Cerebellar nuclear complex (tissue), 1 donor: ENCODE measurements around the gene C1QBP.
"Not testable (repeated sequence)": the region's sequence is repeated elsewhere in the genome, so short reads cannot be mapped to it uniquely, and the experiment has no call there.

ENCODE experiments used
- DNase-seq, 2 experiments: peaks; one replicate each; lab custom pipeline; 2025; lab: John Stamatoyannopoulos, UW

C1QBP gene

DNA sequence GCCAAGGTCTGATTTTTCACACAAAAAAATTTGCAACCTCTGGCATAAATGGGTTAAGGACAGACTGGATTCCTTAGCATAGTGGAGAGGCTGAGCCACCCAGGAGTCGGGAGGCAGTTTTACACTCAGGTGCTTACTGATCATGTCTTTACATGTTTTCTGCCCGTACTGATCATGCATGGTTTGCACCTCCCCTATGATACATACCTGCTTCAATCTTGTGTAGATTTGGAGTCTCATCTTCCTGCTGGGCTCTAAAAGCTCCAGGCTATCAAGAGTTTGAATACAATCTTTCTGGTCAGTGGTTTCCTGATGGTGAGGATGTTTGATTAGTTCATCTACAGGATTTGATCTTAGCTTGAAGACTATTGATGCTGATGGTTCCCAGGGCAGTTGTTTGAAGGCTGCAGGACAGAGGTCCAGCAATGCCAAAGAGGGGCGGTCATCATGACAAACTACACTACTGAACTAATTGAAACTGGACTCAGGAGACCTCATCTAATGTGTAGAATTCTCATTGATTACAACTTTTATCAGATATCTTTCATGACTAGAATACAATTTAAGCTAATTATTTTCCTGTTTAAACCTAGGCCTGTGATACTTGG is 6.9 kb downstream of the C1QBP start:
- no peak for DNase-seq

DNA sequence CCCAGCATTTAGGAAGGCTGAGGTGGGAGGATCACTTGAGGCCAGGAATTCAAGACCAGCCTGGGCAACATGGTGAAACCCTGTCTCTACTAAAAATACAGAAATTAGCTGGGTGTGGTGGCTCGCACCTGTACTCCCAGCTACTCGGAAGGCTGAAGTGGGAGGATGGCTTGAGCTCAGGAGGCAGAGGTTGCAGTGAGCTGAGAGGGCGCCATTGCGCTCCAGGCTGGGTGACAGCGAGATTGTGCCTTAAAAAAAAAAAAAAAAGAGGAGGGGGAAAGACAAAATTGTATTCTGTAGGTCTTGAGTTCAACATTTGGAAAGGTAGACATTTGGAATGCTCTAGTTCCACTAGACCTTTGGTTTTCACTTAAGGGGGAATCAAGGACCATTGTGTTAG is 7.7 kb downstream of the C1QBP start:
- not testable (repeated sequence) for DNase-seq

DNA sequence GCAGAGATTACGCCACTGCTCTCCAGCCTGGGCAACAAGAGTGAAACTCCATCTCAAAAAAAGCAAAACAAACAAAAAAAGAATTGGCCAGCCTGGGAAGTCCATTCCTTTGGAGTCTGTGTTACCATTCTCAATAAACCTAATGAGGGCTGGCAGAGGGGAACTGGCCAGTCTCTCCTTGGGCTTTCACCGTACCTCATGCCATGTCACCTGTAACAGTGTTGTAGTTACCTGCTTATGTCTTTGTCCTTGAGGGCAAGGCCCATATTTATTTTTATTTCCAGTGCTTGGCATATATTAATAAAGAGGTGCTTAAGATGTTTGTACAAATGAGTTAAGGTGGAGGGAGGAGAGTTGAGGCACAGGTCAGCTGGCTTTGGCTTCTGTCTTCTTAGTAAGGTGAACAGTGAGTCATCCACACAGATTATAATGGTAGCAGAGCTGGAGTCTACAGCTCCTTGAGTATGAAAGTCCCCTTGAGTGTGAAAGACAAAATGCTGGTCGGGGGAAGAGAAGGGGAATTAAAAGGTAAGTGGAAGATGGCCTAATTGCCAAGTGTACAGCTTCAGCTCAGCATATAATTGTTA is 8.4 kb downstream of the C1QBP start:
- DNase-seq = no peak

DNA sequence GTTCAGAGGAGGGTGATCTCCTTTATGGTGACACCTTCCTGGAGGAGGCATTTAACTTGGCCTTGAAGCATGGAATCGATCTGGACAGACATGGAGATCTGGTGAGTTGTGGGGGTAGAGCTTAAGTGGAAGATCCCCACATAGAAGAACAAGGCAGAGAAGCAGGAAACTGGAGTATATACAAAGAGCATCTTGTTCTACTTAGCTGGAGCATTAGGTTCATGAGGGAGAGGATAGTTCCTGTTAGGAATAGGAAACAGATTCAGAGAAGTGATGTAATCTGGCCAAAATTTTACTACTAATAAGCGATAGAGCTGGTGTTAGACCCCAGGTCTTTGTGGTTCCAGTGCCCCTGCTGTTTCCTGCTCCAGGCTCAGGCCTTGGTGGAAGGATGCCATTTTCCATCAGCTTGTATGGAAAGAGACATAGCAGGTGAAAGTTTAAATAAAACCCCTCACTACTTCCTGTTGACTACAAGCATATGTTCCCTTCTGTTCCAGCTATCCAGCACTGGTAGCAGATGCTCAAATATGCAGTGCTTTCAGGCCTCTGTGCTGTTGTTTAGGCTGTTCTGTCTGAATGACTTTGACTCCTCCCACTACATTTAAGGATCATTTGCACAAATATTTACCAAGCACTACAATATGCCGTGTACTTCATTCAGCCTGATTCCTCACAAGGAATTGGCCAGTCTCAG is 9.6 kb downstream of the C1QBP start:
- DNase-seq = no peak

DNA sequence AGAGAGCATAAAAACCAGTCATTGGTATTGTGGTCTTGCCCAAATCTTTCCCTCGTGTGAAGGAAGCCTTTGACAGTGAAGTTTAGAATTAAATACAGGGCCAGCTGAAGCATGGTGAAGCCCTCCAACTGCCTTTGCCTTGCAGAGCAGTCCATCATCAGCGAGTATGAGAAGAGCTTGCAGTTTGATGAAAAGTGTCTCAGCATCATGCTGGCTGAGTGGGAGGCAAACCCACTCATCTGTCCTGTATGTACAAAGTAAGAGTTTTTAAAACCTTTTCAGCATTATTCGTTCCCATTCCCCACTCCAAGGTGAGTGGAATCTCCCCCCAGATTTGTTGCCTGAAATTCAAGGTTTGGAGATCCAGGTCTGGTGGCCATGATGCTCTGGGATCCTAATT is 13.1 kb downstream of the C1QBP start:
- no peak for DNase-seq

DNA sequence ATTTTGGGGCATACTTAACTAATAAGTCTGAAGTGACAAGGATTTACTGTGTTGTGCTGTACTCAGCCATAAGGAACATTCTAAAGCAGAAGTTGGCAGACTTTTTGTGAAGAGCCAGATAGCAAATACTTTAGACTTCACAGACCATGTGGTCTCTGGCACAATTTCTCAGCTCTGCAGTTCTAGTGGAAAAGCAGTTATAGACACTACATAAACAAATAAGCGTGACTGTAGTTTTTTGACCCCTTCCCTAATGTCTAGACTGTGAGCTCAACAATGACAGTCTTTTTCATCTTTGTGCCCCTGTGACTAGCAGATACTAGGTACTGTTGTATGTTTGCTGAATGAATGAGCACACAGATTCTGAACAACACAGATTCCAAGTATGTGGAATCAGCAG is 14.0 kb downstream of the C1QBP start:
- no peak for DNase-seq

DNA sequence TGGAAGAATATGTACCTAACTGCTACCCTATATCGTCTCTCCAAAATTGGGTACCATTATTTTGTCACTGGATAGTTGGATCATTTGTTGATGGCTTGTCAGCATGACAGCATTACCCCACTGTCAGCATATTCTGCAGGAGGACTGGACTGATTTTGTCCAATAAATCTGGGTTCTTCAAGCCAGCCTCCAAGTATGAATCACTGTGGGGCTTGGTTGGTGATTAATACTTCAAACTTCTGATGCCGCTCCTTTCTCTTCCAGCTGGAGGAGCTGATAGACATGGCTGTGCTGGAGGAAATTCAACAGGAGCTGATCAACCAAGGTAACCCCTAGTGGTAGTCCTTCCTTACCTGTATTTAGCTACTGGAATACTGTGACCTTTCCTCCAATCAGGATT is 16.4 kb downstream of the C1QBP start:
- no peak for DNase-seq

DNA sequence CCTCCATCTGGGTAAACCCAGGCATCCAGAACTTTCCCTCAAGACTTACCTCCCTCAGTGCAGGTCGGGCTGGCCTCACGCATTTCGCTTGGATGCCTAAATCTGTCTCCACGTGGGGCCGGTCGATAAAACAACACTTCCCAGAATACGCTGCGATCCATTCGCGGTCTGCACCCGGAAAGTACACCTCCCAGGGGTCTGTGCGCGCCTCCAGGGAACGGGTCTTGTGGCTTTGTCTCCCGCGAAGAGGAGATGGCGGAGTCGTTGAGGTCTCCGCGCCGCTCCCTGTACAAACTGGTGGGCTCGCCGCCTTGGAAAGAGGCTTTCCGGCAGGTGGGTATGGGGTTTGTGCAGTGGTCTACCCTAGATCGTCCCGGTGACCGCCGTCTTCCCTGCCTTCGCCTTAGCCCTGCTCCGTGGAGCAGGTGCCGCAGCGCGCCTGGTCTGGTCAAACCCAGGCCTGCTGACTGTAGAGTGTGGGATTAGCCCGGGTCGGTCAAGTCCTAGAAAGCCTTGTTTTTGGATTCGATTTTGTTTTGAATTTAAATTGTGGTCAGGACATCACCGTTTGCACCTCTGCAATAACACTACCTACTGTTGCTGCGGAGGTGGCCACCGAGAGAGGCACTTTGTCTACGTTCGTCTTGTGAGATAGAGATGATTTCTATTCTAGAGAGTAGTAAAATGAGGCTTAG is 18.8 kb downstream of the C1QBP start, which contains the start of gene RPAIN:
Gene RPAIN (plus strand): TSS at position 224 of the 695 bp plus-strand sequence. CDS start 29 bp downstream, at position 253.
- peak; percentile 74 to 88 for DNase-seq

DNA sequence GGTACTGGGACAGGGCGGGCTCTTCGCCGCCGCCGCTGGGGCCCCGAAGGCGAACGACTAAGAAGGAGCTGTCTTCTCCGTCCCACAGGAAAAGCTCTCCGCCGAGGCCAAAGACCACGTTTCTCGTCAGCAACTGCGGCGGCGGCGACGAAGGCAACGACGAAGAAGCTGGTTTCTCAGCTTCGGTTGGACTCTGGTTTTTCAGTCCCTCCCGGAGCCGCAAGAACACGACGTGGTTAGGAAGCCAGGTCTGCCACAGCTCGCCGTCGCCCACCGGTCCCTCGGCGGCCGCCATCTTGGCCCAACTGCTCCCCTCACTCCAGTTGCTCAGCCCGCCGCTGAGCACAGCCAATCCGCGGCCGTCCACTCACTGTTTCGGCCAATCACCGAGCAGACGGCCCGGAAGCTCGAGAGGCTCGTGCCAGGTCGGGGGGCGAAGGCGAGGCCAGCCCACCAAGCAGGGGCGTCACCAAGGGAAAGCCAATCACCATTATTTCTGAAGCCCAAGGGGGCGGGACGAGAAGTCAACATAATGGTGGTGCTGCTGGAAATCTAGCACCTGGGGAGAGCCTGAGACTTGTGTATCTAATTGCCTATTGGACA is 19.5 kb downstream of the C1QBP start, which contains the start of gene NUP88:
Gene NUP88 (minus strand): TSS at position 307 of the 603 bp plus-strand sequence. CDS start 12 bp downstream, at position 295.
- DNase-seq = peak; percentile 92 to 97

DNA sequence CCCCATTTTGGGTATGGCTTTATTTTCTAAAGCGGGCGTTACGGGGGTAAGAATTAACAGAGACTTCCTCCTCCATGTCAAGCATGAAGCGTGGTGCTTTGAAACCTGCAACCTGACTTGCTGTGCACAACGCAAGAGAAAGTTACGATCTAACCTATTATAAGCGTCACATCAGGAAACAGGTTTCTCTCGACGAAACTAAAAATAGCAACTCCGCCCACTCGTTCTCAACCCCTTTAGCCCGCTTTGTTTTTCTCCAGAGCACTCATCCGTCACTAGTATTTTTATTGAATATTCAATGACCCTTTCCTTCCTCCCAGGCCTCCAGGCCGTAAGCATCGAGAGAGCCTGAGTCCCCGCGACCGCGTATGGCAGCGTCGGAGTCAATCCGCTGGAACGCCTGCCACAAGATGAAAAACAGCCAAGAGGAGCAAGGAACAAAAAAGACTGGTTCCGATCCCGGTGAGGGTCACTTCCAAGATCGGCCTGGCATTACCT is 20.0 kb downstream of the C1QBP start:
- DNase-seq = no peak

DNA sequence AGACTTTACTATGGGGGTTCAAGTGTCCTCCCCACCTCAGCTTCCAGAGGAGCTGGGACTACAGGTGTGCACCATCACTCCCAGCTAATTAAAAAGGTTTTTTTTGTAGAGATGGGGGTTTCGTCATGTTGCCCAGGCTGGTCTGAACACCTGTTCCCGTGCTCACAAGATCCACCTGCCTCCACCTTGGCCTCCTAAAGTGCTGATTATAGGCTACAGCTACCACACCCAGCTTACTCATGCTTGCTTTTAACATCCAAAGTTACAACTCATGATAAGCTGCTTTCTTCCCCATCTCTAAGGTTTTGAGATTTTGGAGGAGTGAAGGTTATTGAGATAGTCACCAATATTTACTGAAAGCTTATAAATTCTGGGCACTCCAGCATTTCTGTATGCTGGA is 22.1 kb downstream of the C1QBP start:
- DNase-seq = no peak

DNA sequence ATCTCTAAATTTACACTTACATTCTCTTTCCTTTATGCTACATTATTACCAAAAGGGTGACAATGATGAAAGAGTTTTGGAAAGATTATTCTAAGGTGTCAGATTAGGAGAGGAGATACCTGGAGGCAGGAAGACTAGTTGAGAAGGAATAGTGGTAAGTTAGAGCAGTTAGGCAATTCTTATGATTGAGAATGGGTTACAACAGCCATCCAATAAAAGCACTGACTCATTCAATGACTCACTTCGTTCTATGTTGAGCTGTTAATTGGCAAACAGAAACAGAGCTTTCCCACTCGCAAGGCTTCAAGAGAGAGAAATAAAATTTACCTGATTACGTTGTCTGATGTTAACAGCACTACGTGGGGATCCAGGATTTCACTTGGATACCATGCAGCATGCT is 25.3 kb downstream of the C1QBP start:
- DNase-seq = no peak

DNA sequence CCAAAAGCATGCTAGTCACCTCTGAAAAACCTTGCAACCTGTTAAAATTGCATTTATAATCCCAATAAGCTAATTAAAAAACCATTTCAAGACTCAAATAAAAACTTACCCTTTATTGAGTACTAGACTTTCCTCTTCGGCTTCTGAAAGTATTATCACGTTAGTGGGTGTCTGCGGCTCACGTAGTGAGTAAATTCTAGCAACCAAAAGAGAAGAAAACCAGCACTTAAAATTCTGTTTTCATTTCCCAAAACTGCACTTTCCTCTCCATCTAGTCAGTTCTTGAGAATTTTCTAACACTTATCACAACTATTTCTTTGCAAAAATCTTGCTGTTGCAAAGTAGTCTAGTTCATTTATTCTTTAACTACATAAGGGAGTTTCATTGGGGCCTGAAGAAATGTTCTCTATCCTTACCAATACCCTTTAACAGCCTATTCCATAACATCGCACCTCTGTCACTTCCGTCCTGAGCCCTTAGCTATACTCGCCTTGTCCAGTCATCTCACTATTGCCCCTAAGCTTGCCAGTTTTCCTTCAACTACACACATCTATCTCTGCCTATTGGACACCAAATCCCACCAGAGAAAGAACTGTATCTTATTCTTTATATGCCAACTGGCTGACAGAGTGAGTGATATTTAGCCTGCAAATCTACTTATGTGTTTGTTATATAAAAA is 28.2 kb downstream of the C1QBP start:
- no peak for DNase-seq

DNA sequence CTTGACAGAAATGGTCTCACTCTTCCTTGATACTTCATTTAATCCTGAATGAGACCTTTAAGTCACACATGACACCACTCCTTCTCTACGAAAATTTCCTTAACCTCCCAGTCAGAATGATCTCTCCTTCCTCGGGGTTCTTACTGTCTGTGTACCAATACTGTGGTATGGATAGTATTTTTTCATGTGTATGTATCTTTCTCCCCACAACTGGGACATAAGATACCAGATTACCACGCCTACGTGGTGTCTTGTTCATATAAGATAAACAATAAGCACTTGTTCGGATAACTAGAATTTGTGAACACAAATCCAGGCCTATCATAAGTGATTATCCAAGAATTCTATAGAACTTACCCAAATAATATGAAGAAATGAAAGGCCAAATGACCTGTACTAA is 30.8 kb downstream of the C1QBP start:
- no peak for DNase-seq

DNA sequence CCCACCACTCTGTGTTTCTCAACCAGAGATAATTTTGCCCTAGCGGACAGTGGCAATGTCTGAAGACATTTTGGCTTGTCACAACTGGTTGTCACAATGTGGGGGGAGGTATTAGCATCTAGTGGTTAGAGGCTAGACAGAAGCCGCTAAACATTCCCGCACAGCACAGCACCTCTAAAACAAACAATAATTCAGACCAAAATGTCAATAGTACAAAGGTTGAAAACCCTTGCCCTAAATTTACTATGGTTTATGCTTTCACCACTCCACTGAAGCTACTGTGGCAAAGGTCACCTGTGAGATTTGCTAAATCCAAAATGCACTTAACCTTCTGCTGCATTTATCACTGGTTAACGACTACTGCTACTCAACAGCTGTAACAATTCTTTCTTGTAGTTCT is 33.6 kb downstream of the C1QBP start:
- DNase-seq = no peak

DNA sequence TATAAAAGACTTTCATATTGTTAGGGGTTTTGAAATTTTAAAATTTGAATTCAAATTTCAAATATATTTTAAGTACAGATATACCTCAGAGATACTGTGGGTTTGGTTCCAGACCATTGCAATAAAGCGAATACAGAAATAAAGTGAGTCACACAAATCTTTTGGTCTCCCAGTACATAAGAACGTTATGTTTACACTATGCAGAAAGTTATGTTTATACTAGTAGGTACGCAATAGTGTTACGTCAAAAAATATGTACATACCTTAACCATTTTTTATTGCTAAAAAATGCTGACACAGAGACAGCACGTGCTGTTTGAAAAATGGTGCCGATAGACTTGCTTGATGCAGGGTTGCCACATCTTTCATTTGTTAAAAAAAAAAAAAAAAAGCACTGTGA is 39.2 kb downstream of the C1QBP start:
- DNase-seq = no peak

DNA sequence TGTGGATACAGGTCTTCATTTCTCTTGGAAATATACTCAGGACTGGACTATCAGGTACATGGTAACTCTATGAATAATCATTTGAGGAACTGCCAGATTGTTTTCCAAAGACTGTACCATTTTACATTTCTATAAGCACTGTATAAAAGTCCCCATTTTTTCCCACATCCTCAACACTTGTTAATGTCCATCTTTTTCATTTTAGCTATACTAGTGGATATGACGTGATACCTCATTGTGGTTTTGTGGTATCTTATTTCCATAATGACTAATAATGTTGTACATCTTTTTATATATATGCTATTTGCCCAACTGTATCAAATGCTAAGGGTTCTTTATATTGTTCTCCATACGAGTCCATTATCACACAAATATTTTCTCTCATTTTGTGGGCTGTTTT is 42.3 kb downstream of the C1QBP start:
- no peak for DNase-seq

DNA sequence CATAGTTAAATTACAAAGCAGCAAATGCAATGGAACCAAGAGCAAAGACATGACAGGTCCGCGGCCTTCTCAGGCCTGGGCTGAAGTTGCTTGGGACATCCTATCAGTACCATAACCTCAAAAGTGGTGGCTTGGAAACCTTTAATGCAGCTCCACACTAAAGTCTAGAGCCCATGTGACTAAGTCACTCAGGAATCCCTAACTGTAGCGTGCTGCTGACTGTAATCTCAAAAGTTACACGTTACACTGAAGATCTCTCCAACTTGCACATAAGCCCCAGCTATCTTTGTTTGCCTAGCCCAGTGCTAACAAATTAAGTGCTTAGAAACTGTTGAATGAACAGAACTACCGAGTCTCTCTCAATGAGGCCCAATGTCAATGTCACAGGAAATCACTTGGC is 47.3 kb downstream of the C1QBP start:
- DNase-seq = no peak
